Karpas-422 (cell line): Measurements from ENCODE around the gene GPR142. TPM values are rescaled to one million over a fixed set of nuclear protein-coding genes. Genes with fewer than 3 reads are reported as not detected.
A peak's percentile ranks its signal among the peaks of the same experiment; 100 is the strongest.

Source experiments
- DNase-seq: peaks from one replicate; pipeline ENCODE4 v3.0.0-alpha.2; 2015
- H2AFZ ChIP-seq: fragments of 200-600 bp; sonication (generic); 2 replicates; pipeline ENCODE4 v1.6.1; 2014; ENCODE audit warnings: antibody characterized with exemption, low read length, mixed read lengths
- H3K27ac ChIP-seq: fragments of 200-600 bp; sonication (generic); 2 replicates; pipeline ENCODE4 v1.5.1; 2014; ENCODE audit warnings: mild to moderate bottlenecking, low read length, moderate library complexity
- H3K27me3 ChIP-seq: fragments of 200-600 bp; sonication (generic); 2 replicates; pipeline ENCODE4 v1.6.1; 2014; ENCODE audit warnings: low read length, mixed read lengths
- H3K36me3 ChIP-seq: fragments of 200-600 bp; sonication (generic); 2 replicates; pipeline ENCODE4 v1.6.1; 2014; ENCODE audit warnings: low read length, mixed read lengths; ENCODE audit not compliant: insufficient read depth
- H3K4me1 ChIP-seq: fragments of 200-600 bp; sonication (generic); 2 replicates; pipeline ENCODE4 v1.6.1; 2014; ENCODE audit warnings: mild to moderate bottlenecking, low read length, mixed read lengths
- H3K4me2 ChIP-seq: fragments of 200-600 bp; sonication (generic); 2 replicates; pipeline ENCODE4 v1.6.1; 2014; ENCODE audit warnings: low read length, low read depth, mild to moderate bottlenecking; ENCODE audit not compliant: poor library complexity, severe bottlenecking
- H3K4me3 ChIP-seq: fragments of 200-600 bp; sonication (generic); 2 replicates; pipeline ENCODE4 v1.5.1; 2014; ENCODE audit warnings: mild to moderate bottlenecking, antibody characterized with exemption, low read length, mixed read lengths
- H3K79me2 ChIP-seq: fragments of 200-600 bp; sonication (generic); 2 replicates; pipeline ENCODE4 v1.6.1; 2014; ENCODE audit warnings: mild to moderate bottlenecking, low read length, mixed read lengths
- H3K9ac ChIP-seq: fragments of 200-600 bp; sonication (generic); 2 replicates; pipeline ENCODE4 v1.6.0; 2014; ENCODE audit warnings: low read length
- H3K9me2 ChIP-seq: fragments of 200-600 bp; sonication (generic), shearing (Covaris generic); replicated peaks from 2 replicates; pipeline ENCODE4 v1.6.0; 2014; ENCODE audit warnings: mild to moderate bottlenecking, low read length, moderate library complexity; ENCODE audit not compliant: insufficient read depth
- H3K9me3 ChIP-seq: fragments of 300-700, 200-600 bp; sonication (generic); 2 replicates; pipeline ENCODE4 v1.6.1; 2014; ENCODE audit warnings: low read length, mixed read lengths
- H4K20me1 ChIP-seq: fragments of 200-600 bp; sonication (generic); 2 replicates; pipeline ENCODE4 v1.6.1; 2014; ENCODE audit warnings: mild to moderate bottlenecking, antibody characterized with exemption, low read length, low read depth; ENCODE audit not compliant: insufficient read depth
- total RNA-seq: library from RNA; depleted of rRNA; stranded (reverse); fragments of >200 nt; shearing (Covaris generic); gene quantifications from 2 replicates; pipeline ENCODE4 v1.2.3, GENCODE V29; 2014; ENCODE audit warnings: low replicate concordance

GPR142 gene
- total RNA-seq, 1 experiment from 2014 or later = not detected

GRCh38 chr17:74330446-74330845 is 36.9 kb upstream of the GPR142 start:
- Histone ChIP-seq H3K27me3 (no peaks in the 10 kb centered on the region), H3K9me2 (no peaks in the 10 kb centered on the region), H3K9ac (no peak overlapping the region), H3K9me3 (no peaks in the 10 kb centered on the region), H3K36me3 (no peaks in the 10 kb centered on the region), H4K20me1 (no peaks in the 10 kb centered on the region), H3K79me2 (no peaks in the 10 kb centered on the region), H3K4me3 (no peak overlapping the region), H2AFZ (no peak overlapping the region), H3K4me2 (no peak overlapping the region), H3K4me1 (no peaks in the 10 kb centered on the region), H3K27ac (no peak overlapping the region)
- no peak for DNase-seq

GRCh38 chr17:74332017-74332650 is 35.2 kb upstream of the GPR142 start:
- Histone ChIP-seq H3K36me3 (no peaks in the 10 kb centered on the region), H3K27me3 (no peaks in the 10 kb centered on the region), H3K4me3 (no peak overlapping the region), H3K9ac (no peak overlapping the region), H2AFZ (no peak overlapping the region), H3K9me2 (no peaks in the 10 kb centered on the region), H3K4me1 (no peaks in the 10 kb centered on the region), H3K4me2 (no peak overlapping the region), H3K9me3 (no peaks in the 10 kb centered on the region), H3K79me2 (no peaks in the 10 kb centered on the region), H4K20me1 (no peaks in the 10 kb centered on the region), H3K27ac (no peak overlapping the region)
- DNase-seq = no peak

GRCh38 chr17:74332763-74333283 is 34.5 kb upstream of the GPR142 start:
- Histone ChIP-seq H3K4me3 (no peak overlapping the region), H4K20me1 (no peaks in the 10 kb centered on the region), H3K79me2 (no peaks in the 10 kb centered on the region), H3K4me2 (no peak overlapping the region), H3K9me3 (no peaks in the 10 kb centered on the region), H3K36me3 (no peaks in the 10 kb centered on the region), H3K27me3 (no peaks in the 10 kb centered on the region), H2AFZ (no peak overlapping the region), H3K9ac (no peak overlapping the region), H3K9me2 (no peaks in the 10 kb centered on the region), H3K4me1 (no peaks in the 10 kb centered on the region), H3K27ac (no peak overlapping the region)
- no peak for DNase-seq

- DNase-seq = no peak
- no peaks in the 10 kb centered on the region for H3K9me2 ChIP-seq
- no peaks in the 10 kb centered on the region for H3K27me3 ChIP-seq
- H3K4me1 ChIP-seq = no peaks in the 10 kb centered on the region
- no peaks in the 10 kb centered on the region for H3K36me3 ChIP-seq
- no peak overlapping the region for H3K27ac ChIP-seq
- no peak overlapping the region for H3K9ac ChIP-seq
- no peaks in the 10 kb centered on the region for H3K79me2 ChIP-seq
- H3K4me2 ChIP-seq = no peak overlapping the region
- H3K4me3 ChIP-seq = no peak overlapping the region
- H2AFZ ChIP-seq = no peak overlapping the region
- H4K20me1 ChIP-seq = no peaks in the 10 kb centered on the region
- H3K9me3 ChIP-seq = no peaks in the 10 kb centered on the region
Observed at GRCh38 chr17:74334393-74335039, 32.8 kb upstream of the GPR142 start.

- no peaks in the 10 kb centered on the region for H3K27me3 ChIP-seq
- DNase-seq = no peak
- no peak overlapping the region for H2AFZ ChIP-seq
- no peaks in the 10 kb centered on the region; the same call in 1 of the 2 replicates for H3K4me1 ChIP-seq
- H3K27ac ChIP-seq = no peak overlapping the region
- no peak overlapping the region for H3K4me2 ChIP-seq
- no peaks in the 10 kb centered on the region for H4K20me1 ChIP-seq
- H3K9ac ChIP-seq = no peak overlapping the region
- H3K9me3 ChIP-seq = no peaks in the 10 kb centered on the region
- H3K79me2 ChIP-seq = no peaks in the 10 kb centered on the region
- H3K4me3 ChIP-seq = no peak overlapping the region
- no peaks in the 10 kb centered on the region for H3K9me2 ChIP-seq
- H3K36me3 ChIP-seq = no peaks in the 10 kb centered on the region
Observed at GRCh38 chr17:74335529-74336062, 31.7 kb upstream of the GPR142 start.

- no peaks in the 10 kb centered on the region for H3K27me3 ChIP-seq
- no peaks in the 10 kb centered on the region; the same call in 1 of the 2 replicates for H3K4me1 ChIP-seq
- H3K9me3 ChIP-seq = no peaks in the 10 kb centered on the region
- DNase-seq = no peak
- H3K27ac ChIP-seq = no peak overlapping the region
- no peak overlapping the region for H2AFZ ChIP-seq
- no peak overlapping the region for H3K9ac ChIP-seq
- no peaks in the 10 kb centered on the region for H4K20me1 ChIP-seq
- no peak overlapping the region for H3K4me3 ChIP-seq
- H3K36me3 ChIP-seq = no peaks in the 10 kb centered on the region
- no peak overlapping the region for H3K4me2 ChIP-seq
- no peaks in the 10 kb centered on the region for H3K79me2 ChIP-seq
- H3K9me2 ChIP-seq = no peaks in the 10 kb centered on the region
Observed at GRCh38 chr17:74336307-74336706, 31.0 kb upstream of the GPR142 start.

GRCh38 chr17:74337834-74338500 is 29.3 kb upstream of the GPR142 start:
- Histone ChIP-seq H3K27ac (no peak overlapping the region), H3K9ac (no peak overlapping the region), H3K4me1 (no peaks in the 10 kb centered on the region; the same call in 1 of the 2 replicates), H3K79me2 (no peaks in the 10 kb centered on the region), H3K36me3 (no peaks in the 10 kb centered on the region), H3K4me3 (no peak overlapping the region), H3K9me3 (no peaks in the 10 kb centered on the region), H3K27me3 (no peaks in the 10 kb centered on the region), H4K20me1 (no peaks in the 10 kb centered on the region), H3K4me2 (no peak overlapping the region), H3K9me2 (no peaks in the 10 kb centered on the region), H2AFZ (no peak overlapping the region)
- DNase-seq = no peak

GRCh38 chr17:74339537-74340195 is 27.6 kb upstream of the GPR142 start:
- Histone ChIP-seq H3K9me3 (no peaks in the 10 kb centered on the region), H3K9ac (no peak overlapping the region), H3K4me3 (no peak overlapping the region), H3K79me2 (no peaks in the 10 kb centered on the region), H3K9me2 (no peaks in the 10 kb centered on the region), H3K4me1 (no peaks in the 10 kb centered on the region; the same call in 1 of the 2 replicates), H4K20me1 (no peaks in the 10 kb centered on the region), H3K36me3 (no peaks in the 10 kb centered on the region), H3K4me2 (no peak overlapping the region), H2AFZ (no peak overlapping the region), H3K27me3 (no peaks in the 10 kb centered on the region), H3K27ac (no peak overlapping the region)
- peak; percentile 58 for DNase-seq
